ENCODE measurements around the gene CTXN3.

DNA sequence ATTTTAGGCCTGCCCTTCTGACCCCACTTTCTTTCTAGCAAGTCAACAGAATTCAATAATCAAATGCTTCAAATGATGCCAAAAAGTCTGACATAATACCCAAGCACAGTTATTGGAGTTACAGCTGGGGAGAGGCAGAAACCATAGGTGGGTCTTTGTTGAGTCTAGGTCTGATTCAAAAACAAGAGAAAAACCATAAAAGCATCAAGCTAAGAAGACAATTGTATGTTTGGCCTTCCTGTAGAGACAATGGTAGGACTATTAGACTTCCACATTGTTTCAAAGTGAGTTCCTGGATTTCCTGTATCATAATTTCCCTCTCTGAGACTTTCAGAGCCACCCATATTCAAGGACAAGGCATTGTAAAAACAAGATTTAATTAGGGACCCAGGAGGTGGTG lies 37.5 kb downstream of the CTXN3 start:
- TF ChIP-seq, protein P1, sequence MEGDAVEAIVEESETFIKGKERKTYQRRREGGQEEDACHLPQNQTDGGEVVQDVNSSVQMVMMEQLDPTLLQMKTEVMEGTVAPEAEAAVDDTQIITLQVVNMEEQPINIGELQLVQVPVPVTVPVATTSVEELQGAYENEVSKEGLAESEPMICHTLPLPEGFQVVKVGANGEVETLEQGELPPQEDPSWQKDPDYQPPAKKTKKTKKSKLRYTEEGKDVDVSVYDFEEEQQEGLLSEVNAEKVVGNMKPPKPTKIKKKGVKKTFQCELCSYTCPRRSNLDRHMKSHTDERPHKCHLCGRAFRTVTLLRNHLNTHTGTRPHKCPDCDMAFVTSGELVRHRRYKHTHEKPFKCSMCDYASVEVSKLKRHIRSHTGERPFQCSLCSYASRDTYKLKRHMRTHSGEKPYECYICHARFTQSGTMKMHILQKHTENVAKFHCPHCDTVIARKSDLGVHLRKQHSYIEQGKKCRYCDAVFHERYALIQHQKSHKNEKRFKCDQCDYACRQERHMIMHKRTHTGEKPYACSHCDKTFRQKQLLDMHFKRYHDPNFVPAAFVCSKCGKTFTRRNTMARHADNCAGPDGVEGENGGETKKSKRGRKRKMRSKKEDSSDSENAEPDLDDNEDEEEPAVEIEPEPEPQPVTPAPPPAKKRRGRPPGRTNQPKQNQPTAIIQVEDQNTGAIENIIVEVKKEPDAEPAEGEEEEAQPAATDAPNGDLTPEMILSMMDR (IDR thresholded peaks at IDR 0.05) = no peak
- no peak for TF ChIP-seq ZFX (IDR thresholded peaks at IDR 0.05; ENCODE audit: borderline replicate concordance)
